Stimulated activated memory B cell treated with anti-CD40 and anti-IgM and Interleukin-4, amounts not matched to agents 10 μg/mL and 1 μg/mL and 100 μg/mL, for 72 hours (primary cell): Measurements from ENCODE around the gene THSD7A.

Experiments used
- ATAC-seq: fragments of 150-1000 bp; cut with Tn5 transposase; 2 replicates; pipeline ENCODE4 v1.10.0; 2021
- H3K27ac Mint-ChIP-seq: one replicate; pipeline ENCODE4 v1.8.0; 2022; ENCODE audit warnings: mild to moderate bottlenecking, mixed read lengths
- H3K27me3 Mint-ChIP-seq: one replicate; pipeline ENCODE4 v1.8.0; 2022; ENCODE audit warnings: mixed read lengths
- H3K36me3 Mint-ChIP-seq: one replicate; pipeline ENCODE4 v1.8.0; 2022; ENCODE audit warnings: mixed read lengths
- H3K4me1 Mint-ChIP-seq: one replicate; pipeline ENCODE4 v1.8.0; 2022; ENCODE audit warnings: mixed read lengths
- H3K4me3 Mint-ChIP-seq: one replicate; pipeline ENCODE4 v1.8.0; 2022; ENCODE audit warnings: mild to moderate bottlenecking, moderate library complexity, mixed read lengths
- H3K9me3 Mint-ChIP-seq: one replicate; pipeline ENCODE4 v1.8.0; 2022; ENCODE audit warnings: mixed read lengths

The THSD7A gene

DNA sequence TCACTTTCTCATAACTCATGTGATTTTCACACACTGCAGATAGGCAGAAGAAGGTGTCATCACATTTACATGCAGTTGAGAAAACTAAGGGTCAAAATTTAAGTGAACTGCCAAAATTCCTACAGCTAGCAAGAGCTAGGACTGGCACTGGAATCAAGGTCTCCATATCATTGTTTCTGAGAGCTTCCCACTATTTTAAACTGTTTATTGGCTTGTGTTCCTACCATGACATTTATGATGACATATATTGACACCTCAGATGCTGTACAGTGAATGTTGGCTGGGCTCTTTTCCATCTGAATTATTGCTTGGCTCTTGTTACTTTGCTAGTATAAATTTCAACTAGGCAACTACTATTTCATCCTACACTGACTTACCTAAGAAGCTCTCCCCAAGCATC, 2.0 kb downstream of the THSD7A start:
- H3K27me3 Mint-ChIP-seq: peaks cover 39% of the 10 kb centered on the region
- no peaks in the 10 kb centered on the region for H3K4me1 Mint-ChIP-seq
- H3K27ac Mint-ChIP-seq: no peak overlapping the region
- H3K9me3 Mint-ChIP-seq: peaks cover 2% of the 10 kb centered on the region
- H3K4me3 Mint-ChIP-seq: no peak overlapping the region
- no peak for ATAC-seq
- no peaks in the 10 kb centered on the region for H3K36me3 Mint-ChIP-seq

DNA sequence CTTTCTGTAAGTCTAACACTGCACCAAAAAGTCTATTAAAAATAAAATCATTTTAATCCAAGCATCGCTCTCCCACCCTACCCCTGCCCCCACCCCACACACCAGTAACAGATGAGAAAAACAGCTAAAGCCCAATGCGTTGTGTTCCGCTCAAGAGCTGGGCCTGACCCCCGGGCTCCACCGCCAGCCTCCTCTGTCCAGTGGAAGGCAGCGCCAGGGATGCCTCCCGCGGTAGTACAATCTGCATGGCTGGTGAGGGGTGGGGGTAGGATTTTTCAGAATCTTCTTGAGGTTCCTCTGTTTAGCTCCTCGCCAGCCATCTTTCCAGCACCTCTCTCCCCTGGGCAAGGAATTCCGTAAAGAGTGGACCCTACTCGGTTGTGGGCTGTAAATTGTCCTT, 12.1 kb downstream of the THSD7A start:
- no peaks in the 10 kb centered on the region for H3K27me3 Mint-ChIP-seq
- H3K36me3 Mint-ChIP-seq: no peaks in the 10 kb centered on the region
- ATAC-seq: peak; percentile 34
- no peaks in the 10 kb centered on the region for H3K4me1 Mint-ChIP-seq
- no peaks in the 10 kb centered on the region for H3K9me3 Mint-ChIP-seq
- no peak overlapping the region for H3K27ac Mint-ChIP-seq
- H3K4me3 Mint-ChIP-seq: no peak overlapping the region

DNA sequence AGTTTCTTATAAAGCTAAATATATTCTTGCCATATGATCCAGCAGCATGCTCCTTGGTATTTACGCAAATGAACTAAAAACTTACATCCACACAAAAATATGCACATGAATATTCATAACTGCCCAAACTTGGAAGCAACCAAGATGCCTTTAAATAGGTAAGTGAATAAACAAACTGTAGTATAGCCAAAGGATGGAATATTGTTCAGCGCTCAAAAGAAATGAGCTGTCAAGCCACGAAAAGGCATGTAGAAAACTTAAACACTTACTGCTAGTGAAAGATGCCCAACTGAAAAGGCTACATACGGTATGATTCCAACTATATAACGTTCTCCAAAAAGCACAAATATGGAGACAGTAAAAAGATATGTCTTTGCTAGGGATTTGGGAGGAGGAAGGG, 12.7 kb downstream of the THSD7A start:
- Mint-ChIP-seq H3K4me3 (no peak overlapping the region), H3K9me3 (no peaks in the 10 kb centered on the region), H3K4me1 (no peaks in the 10 kb centered on the region), H3K27ac (no peak overlapping the region), H3K27me3 (no peaks in the 10 kb centered on the region), H3K36me3 (no peaks in the 10 kb centered on the region)
- ATAC-seq: no peak

DNA sequence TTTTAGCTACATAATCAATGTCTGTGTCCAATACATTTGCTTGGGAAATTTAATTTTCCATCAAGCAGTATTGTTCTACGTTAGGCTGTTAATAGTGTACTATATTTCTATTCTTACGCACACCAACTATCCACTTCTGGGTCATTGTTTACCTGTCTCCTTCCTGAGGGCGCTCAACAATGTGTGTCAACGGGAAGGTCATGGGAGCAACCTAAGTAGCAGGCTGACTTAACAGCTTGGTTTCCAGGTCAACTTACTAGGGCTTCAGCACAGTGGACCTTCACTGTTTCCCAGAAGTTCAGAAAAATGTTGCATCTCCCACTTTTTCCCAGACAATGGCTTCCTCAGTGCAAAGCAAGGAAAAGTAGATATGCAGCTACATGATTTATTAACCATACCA, 13.7 kb downstream of the THSD7A start:
- Mint-ChIP-seq H3K27me3 (no peaks in the 10 kb centered on the region), H3K36me3 (no peaks in the 10 kb centered on the region), H3K4me1 (no peaks in the 10 kb centered on the region), H3K9me3 (no peaks in the 10 kb centered on the region), H3K4me3 (no peak overlapping the region), H3K27ac (no peak overlapping the region)
- no peak for ATAC-seq

DNA sequence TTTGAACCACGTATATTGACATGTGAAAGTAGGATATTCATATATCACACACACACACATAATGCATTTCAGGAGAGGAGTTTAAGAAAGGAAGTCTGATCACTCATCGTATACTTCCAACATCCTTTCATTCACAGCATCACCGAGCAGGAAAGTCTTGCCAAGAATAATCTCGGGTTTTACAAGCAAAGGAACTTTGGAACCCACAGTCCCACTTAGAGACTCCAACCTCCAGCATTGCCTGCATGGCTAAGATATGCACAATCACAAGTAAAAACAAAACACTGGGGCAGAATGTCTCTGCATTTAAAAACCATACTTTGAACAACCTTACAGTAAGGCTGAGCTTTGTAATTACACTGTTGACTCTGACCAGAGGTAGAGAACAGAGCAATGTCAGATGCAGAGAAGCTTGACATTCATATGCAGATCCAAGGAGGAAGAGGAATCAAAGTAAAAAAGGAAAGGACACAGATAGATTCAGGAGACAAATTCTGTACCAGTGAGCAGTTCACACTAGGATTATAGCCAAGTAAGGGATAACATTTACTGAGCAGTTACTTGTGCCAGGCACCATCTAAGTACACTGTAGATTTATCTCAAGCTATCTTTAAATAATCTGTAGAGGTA, 14.8 kb downstream of the THSD7A start:
- H3K4me1 Mint-ChIP-seq: no peaks in the 10 kb centered on the region
- no peak for ATAC-seq
- no peak overlapping the region for H3K4me3 Mint-ChIP-seq
- H3K36me3 Mint-ChIP-seq: no peaks in the 10 kb centered on the region
- H3K9me3 Mint-ChIP-seq: no peaks in the 10 kb centered on the region
- H3K27me3 Mint-ChIP-seq: no peaks in the 10 kb centered on the region
- no peak overlapping the region for H3K27ac Mint-ChIP-seq

DNA sequence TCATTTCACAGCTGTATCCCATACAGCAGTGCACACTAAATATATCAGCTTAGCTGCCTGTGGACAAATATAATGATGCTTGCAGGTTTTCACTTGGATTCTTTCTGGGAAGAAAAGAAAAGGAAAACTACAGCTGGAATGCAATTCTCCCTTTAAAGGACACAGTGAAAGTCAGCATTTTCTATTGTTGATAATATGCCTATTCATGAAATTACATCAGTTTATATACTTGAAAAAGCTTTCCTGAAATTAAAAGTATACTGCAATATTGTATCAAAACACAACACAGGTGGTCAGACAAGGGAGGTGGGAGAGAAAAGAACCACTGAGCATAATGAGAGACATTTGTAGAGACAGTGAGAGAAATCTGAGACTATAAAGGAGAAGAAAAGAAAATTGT, 20.3 kb downstream of the THSD7A start:
- Mint-ChIP-seq H3K27me3 (no peaks in the 10 kb centered on the region), H3K27ac (no peak overlapping the region), H3K36me3 (no peaks in the 10 kb centered on the region), H3K4me3 (no peak overlapping the region), H3K4me1 (no peaks in the 10 kb centered on the region), H3K9me3 (no peaks in the 10 kb centered on the region)
- ATAC-seq: no peak

DNA sequence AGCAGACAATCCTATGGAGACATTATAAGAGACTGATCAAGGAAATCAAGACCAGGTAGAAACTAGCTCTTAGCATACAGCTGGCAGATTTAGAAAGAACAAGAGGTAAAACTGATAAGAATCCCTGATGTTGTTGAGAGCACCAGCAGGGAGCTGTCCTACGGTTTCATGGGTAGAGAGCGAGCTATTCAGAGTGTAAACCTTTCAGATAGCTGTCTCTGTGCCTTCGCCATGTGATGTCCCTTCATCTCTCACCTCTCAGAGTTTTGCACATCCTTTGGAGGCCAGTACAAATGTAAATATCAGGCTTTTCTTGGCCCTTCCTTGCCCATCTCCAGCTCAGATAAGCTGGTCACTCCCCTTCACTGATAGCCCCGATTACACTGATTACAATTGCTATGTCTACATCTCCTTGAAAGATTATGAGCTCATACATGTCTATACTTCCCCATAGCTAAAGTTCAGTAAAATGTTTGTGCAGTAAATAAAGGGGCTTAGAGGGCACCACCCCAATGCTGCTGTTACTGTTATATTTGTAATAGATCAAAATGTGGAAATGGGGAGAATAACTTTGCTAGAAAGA, 21.9 kb downstream of the THSD7A start:
- ATAC-seq: peak; percentile 24
- Mint-ChIP-seq H3K4me1 (no peaks in the 10 kb centered on the region), H3K27me3 (no peaks in the 10 kb centered on the region), H3K27ac (no peak overlapping the region), H3K9me3 (no peaks in the 10 kb centered on the region), H3K4me3 (no peak overlapping the region), H3K36me3 (no peaks in the 10 kb centered on the region)

DNA sequence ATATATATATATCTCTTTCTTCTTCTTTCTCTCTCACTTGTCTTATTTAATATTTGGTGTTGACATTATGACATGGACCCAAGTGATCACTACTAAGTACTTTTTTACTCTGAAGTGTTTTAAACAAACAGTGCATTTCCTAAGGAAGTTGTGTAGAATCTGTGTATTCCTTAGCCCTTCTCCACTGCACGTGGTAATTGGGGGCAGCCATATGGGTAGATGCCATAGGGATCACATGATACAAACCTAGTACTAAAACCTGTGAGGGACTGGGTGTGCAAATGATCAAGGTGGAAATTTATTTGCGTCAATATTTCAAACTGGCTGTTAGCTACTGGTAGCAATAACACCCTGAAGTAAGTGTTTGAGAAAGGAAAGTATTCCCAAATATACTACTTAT, 25.0 kb downstream of the THSD7A start:
- Mint-ChIP-seq H3K9me3 (no peaks in the 10 kb centered on the region), H3K27ac (no peak overlapping the region), H3K27me3 (no peaks in the 10 kb centered on the region), H3K36me3 (no peaks in the 10 kb centered on the region), H3K4me1 (no peaks in the 10 kb centered on the region), H3K4me3 (no peak overlapping the region)
- ATAC-seq: no peak

DNA sequence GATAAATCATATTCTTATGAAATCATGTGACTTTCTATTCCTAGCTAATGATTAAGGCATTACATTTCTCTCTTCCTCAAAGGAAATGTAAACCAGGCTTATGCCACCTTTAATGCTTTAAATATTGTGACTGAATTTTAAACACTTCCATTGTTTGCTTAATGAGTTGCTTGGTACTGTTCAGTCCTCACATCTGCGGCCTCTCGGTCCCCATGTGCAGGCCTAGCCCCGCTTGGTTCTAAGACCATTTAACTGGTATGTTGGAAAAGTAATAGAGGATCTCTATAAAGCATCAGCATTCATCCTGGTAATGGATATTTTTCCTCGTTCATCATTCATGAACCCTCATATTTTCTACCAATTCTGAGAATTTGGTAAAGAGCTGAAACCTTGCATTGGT, 27.4 kb downstream of the THSD7A start:
- H3K36me3 Mint-ChIP-seq: no peaks in the 10 kb centered on the region
- H3K27ac Mint-ChIP-seq: no peak overlapping the region
- H3K4me1 Mint-ChIP-seq: no peaks in the 10 kb centered on the region
- ATAC-seq: no peak
- no peak overlapping the region for H3K4me3 Mint-ChIP-seq
- H3K9me3 Mint-ChIP-seq: no peaks in the 10 kb centered on the region
- no peaks in the 10 kb centered on the region for H3K27me3 Mint-ChIP-seq

DNA sequence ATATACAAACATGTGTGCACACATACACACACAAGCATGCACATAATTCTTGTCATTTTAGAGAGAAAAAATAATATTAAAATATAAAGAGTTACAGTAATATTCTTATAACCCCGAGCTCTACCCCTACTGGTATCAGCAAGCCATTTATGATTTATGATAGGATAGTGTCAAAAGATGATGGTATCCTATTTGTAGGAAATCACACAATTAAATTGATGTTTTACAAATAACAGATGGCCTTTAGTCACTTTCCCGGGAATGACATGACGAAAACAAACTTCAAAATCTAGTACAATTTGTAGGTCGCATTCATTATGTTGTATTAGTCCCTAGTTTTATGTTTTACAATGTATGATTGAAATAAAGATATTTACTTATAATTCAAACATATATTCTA, 36.8 kb downstream of the THSD7A start:
- Mint-ChIP-seq H3K27ac (no peak overlapping the region), H3K4me1 (no peaks in the 10 kb centered on the region), H3K9me3 (no peaks in the 10 kb centered on the region), H3K36me3 (no peaks in the 10 kb centered on the region), H3K27me3 (no peaks in the 10 kb centered on the region), H3K4me3 (no peak overlapping the region)
- ATAC-seq: no peak

DNA sequence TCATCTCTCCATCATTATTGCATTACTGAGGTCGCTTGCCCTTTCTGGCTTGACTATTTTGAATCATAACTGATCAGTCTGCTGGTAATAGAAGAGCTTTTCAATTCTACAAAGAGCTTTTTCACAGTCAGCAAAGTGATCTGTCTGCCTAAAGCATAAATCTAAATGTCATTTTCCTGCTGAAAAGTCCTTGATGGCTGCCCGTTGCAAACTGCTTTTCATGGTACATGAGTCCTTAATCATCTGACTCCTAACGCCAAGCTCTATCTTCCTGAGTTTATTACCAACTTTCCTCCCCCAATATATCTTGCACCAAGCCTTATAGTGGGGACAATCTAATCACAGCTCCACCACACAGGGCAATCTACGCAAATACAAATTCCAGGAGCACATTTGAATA, 39.8 kb downstream of the THSD7A start:
- Mint-ChIP-seq H3K36me3 (no peaks in the 10 kb centered on the region), H3K4me1 (no peaks in the 10 kb centered on the region), H3K27ac (no peak overlapping the region), H3K27me3 (no peaks in the 10 kb centered on the region), H3K9me3 (no peaks in the 10 kb centered on the region), H3K4me3 (no peak overlapping the region)
- no peak for ATAC-seq

DNA sequence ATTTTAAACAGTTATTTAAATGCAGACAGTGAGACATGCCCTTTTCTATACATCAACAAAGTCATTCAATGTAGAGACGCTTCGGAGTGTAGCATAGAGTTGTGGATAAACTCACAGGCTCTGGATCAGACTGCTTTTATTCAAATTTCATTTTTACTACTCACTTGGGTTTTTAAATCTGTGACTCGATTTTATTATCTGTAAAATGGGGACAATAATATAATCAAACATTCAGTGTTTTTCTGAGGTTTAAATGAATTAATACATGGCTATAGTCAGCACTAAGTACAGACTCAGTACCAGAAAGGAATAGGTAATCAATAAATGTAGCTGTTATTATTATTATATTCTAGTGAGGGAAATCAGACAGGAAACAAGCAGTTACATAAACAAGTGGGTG, 43.4 kb downstream of the THSD7A start:
- Mint-ChIP-seq H3K27ac (no peak overlapping the region), H3K4me1 (no peaks in the 10 kb centered on the region), H3K4me3 (no peak overlapping the region), H3K27me3 (no peaks in the 10 kb centered on the region), H3K9me3 (no peaks in the 10 kb centered on the region), H3K36me3 (no peaks in the 10 kb centered on the region)
- no peak for ATAC-seq

DNA sequence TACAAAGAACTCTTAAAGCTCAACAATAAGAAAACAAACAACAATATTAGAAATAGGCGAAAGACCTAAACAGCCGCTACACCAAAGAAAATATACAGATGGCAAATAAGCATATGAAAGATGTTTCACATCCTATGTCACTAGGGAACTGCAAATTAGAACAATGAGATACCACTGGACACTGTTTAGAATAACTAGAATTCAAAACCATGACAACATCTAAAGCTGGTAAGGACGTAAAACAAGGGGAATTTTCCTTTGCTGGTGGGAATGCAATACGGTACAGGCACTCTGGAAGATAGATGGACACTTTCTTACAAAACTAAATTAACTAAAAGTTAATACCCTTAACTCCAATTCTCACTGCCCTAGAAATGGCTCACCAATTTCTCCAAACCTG, 44.5 kb downstream of the THSD7A start:
- no peaks in the 10 kb centered on the region for H3K36me3 Mint-ChIP-seq
- H3K27ac Mint-ChIP-seq: no peak overlapping the region
- H3K4me1 Mint-ChIP-seq: no peaks in the 10 kb centered on the region
- no peak overlapping the region for H3K4me3 Mint-ChIP-seq
- H3K27me3 Mint-ChIP-seq: no peaks in the 10 kb centered on the region
- no peaks in the 10 kb centered on the region for H3K9me3 Mint-ChIP-seq
- ATAC-seq: no peak

DNA sequence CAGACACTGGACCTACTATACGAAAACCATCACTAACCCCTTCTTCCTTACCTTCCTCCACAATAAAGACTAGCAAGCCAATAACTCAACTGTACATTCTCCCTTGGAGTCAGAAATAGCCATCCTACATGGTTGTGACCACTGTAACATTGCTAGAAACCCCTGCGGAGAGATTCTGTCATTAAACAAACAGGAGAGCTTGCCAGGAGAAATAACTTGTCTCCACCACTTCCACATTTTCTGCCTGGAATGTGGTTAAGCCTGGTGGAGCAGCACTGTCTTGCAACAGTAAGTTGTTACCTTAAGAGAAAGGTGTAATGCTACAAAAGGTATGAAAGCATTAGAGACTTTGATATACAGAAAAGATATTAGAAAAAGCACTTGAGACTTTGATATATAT, 45.8 kb downstream of the THSD7A start:
- H3K36me3 Mint-ChIP-seq: no peaks in the 10 kb centered on the region
- no peaks in the 10 kb centered on the region for H3K4me1 Mint-ChIP-seq

DNA sequence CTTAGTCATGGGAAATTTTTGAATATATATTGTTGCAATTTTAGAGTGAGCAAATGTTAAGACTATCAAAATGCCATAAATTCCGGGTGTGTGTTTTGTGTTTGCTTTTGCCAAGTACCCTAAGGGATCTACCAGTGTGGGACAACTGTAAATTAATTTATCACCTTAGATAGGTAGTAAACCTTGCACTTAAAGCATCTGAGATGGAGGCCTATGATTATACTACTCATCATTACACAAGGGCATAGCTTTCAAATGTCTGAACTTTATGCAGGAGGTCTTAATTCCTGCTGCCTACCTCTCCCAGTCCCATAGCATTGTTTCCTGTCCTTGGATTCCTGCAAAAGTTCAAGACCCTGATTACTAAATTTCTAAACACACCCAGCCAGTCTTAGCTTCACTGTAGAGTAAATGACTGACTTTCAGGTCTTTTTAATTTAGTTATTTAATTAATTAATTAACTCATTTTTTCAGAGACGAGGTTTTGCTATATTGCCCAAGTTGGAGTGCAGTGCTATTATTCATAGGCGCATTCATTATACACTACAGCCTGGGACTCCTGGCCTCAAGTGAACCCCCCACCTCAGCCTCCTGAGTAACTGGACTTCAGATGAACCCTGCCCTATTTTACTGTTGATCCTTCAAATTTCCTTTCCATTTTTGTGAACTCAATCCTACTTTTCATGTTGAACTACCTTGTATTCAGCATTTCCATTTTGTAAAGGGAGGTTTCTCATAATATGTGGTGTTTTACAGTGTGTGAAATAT, 47.0 kb downstream of the THSD7A start:
- ATAC-seq: no peak
- H3K9me3 Mint-ChIP-seq: no peaks in the 10 kb centered on the region
- no peaks in the 10 kb centered on the region for H3K36me3 Mint-ChIP-seq
- H3K27ac Mint-ChIP-seq: no peak overlapping the region
- H3K27me3 Mint-ChIP-seq: no peaks in the 10 kb centered on the region
- H3K4me1 Mint-ChIP-seq: no peaks in the 10 kb centered on the region
- H3K4me3 Mint-ChIP-seq: no peak overlapping the region

More for the DNA sequence above, 45.8 kb downstream of the THSD7A start:
- H3K9me3 Mint-ChIP-seq: no peaks in the 10 kb centered on the region
- no peaks in the 10 kb centered on the region for H3K27me3 Mint-ChIP-seq
- H3K27ac Mint-ChIP-seq: no peak overlapping the region
- no peak for ATAC-seq
- no peak overlapping the region for H3K4me3 Mint-ChIP-seq
